Stimulated activated CD4-positive, alpha-beta T cell treated with anti-CD3 and anti-CD28 coated beads, Interleukin-2, amount 100 ng/mL, for 4 hours (primary cell): ENCODE measurements around the gene IL6R.

ENCODE experiments used
- DNase-seq: peaks from one replicate; pipeline ENCODE4 v3.0.0-alpha.2; 2020; ENCODE audit warnings: low read depth

The IL6R gene

GRCh38 chr1:154517661-154518060 is 112.5 kb downstream of the IL6R start:
- DNase-seq: no peak
